T-helper 2 cell treated with Interferon-gamma antibody and Interleukin-4, amounts not matched to agents 5 μg/mL and 100 μg/mL, for 36 hours (primary cell): ENCODE measurements around the gene RANBP9.

Source experiments
- DNase-seq: peaks from one replicate; pipeline ENCODE4 v3.0.0; 2021; ENCODE audit warnings: low spot score
- H3K27ac Mint-ChIP-seq: one replicate; pipeline ENCODE4 v1.8.0; 2021; ENCODE audit warnings: mild to moderate bottlenecking, mixed read lengths
- H3K27me3 Mint-ChIP-seq: one replicate; pipeline ENCODE4 v1.8.0; 2021; ENCODE audit warnings: low read depth, mixed read lengths
- H3K36me3 Mint-ChIP-seq: one replicate; pipeline ENCODE4 v1.8.0; 2021; ENCODE audit warnings: low read depth, mixed read lengths
- H3K4me1 Mint-ChIP-seq: one replicate; pipeline ENCODE4 v1.8.0; 2021; ENCODE audit warnings: low read depth, mixed read lengths
- H3K4me3 Mint-ChIP-seq: one replicate; pipeline ENCODE4 v1.8.0; 2022; ENCODE audit warnings: mild to moderate bottlenecking, moderate library complexity, mixed read lengths
- H3K9me3 Mint-ChIP-seq: one replicate; pipeline ENCODE4 v1.8.0; 2021; ENCODE audit warnings: mixed read lengths

RANBP9 gene

GRCh38 chr6:13635948-13636658 is 75.5 kb downstream of the RANBP9 start:
- Mint-ChIP-seq H3K27ac (peak overlapping the region; percentile 79), H3K9me3 (no peaks in the 10 kb centered on the region), H3K4me1 (peaks cover 21% of the 10 kb centered on the region), H3K36me3 (peaks cover 61% of the 10 kb centered on the region), H3K4me3 (peak overlapping the region; percentile 21), H3K27me3 (no peaks in the 10 kb centered on the region)
- no peak for DNase-seq

GRCh38 chr6:13633343-13633742 is 78.3 kb downstream of the RANBP9 start:
- Mint-ChIP-seq H3K36me3 (peaks cover 61% of the 10 kb centered on the region), H3K4me3 (no peak overlapping the region), H3K9me3 (no peaks in the 10 kb centered on the region), H3K4me1 (peaks cover 24% of the 10 kb centered on the region), H3K27ac (no peak overlapping the region), H3K27me3 (no peaks in the 10 kb centered on the region)
- DNase-seq: no peak

GRCh38 chr6:13630499-13630898 is 81.1 kb downstream of the RANBP9 start:
- peaks cover 60% of the 10 kb centered on the region for H3K36me3 Mint-ChIP-seq
- no peak for DNase-seq
- H3K27ac Mint-ChIP-seq: no peak overlapping the region
- peaks cover 5% of the 10 kb centered on the region for H3K4me1 Mint-ChIP-seq
- no peaks in the 10 kb centered on the region for H3K27me3 Mint-ChIP-seq
- H3K4me3 Mint-ChIP-seq: no peak overlapping the region
- no peaks in the 10 kb centered on the region for H3K9me3 Mint-ChIP-seq

GRCh38 chr6:13629459-13630116 is 82.0 kb downstream of the RANBP9 start:
- DNase-seq: no peak
- peaks cover 11% of the 10 kb centered on the region for H3K4me1 Mint-ChIP-seq
- no peaks in the 10 kb centered on the region for H3K9me3 Mint-ChIP-seq
- no peak overlapping the region for H3K27ac Mint-ChIP-seq
- H3K27me3 Mint-ChIP-seq: no peaks in the 10 kb centered on the region
- H3K36me3 Mint-ChIP-seq: peaks cover 57% of the 10 kb centered on the region
- no peak overlapping the region for H3K4me3 Mint-ChIP-seq

GRCh38 chr6:13624871-13625288 is 86.8 kb downstream of the RANBP9 start:
- Mint-ChIP-seq H3K27me3 (no peaks in the 10 kb centered on the region), H3K4me1 (peaks cover 12% of the 10 kb centered on the region), H3K4me3 (no peak overlapping the region), H3K27ac (no peak overlapping the region), H3K36me3 (peaks cover 65% of the 10 kb centered on the region), H3K9me3 (no peaks in the 10 kb centered on the region)
- no peak for DNase-seq

GRCh38 chr6:13617066-13617465 is 94.6 kb downstream of the RANBP9 start:
- Mint-ChIP-seq H3K36me3 (peaks cover 46% of the 10 kb centered on the region), H3K9me3 (no peaks in the 10 kb centered on the region), H3K27ac (peak overlapping the region; percentile 63), H3K4me3 (peak overlapping the region; percentile 91), H3K4me1 (peaks cover 25% of the 10 kb centered on the region), H3K27me3 (no peaks in the 10 kb centered on the region)
- no peak for DNase-seq

GRCh38 chr6:13615792-13616120 is 95.9 kb downstream of the RANBP9 start:
- Mint-ChIP-seq H3K27me3 (no peaks in the 10 kb centered on the region), H3K36me3 (peaks cover 41% of the 10 kb centered on the region), H3K27ac (peak overlapping the region; percentile 94), H3K4me1 (peaks cover 34% of the 10 kb centered on the region), H3K9me3 (no peaks in the 10 kb centered on the region), H3K4me3 (peak overlapping the region; percentile 91)
- peak; percentile 41 for DNase-seq

- no peaks in the 10 kb centered on the region for H3K27me3 Mint-ChIP-seq
- no peaks in the 10 kb centered on the region for H3K9me3 Mint-ChIP-seq
- peak within 1 kb of the TSS; percentile 91 for H3K4me3 Mint-ChIP-seq
- peaks cover 39% of the 10 kb centered on the region for H3K36me3 Mint-ChIP-seq
- peak within 1 kb of the TSS; percentile 94 for H3K27ac Mint-ChIP-seq
- peak; percentile 98 for DNase-seq
- H3K4me1 Mint-ChIP-seq: peaks cover 37% of the 10 kb centered on the region
These were observed 96.5 kb downstream of the RANBP9 start, which contains the start of gene NOL7 for GRCh38 chr6:13614926-13615791. Gene NOL7, plus strand, starts transcription at chr6:13615335. Its CDS starts 24 bp downstream, at chr6:13615359.

GRCh38 chr6:13614126-13614925 is 97.3 kb downstream of the RANBP9 start:
- no peak for DNase-seq

GRCh38 chr6:13613029-13613594 is 98.5 kb downstream of the RANBP9 start:
- H3K4me3 Mint-ChIP-seq: peak overlapping the region; percentile 28
- peaks cover 37% of the 10 kb centered on the region for H3K4me1 Mint-ChIP-seq

More at GRCh38 chr6:13614126-13614925, 97.3 kb downstream of the RANBP9 start:
- Mint-ChIP-seq H3K4me3 (peak overlapping the region; percentile 91), H3K4me1 (peaks cover 37% of the 10 kb centered on the region), H3K36me3 (peaks cover 33% of the 10 kb centered on the region), H3K27ac (peak overlapping the region; percentile 94), H3K27me3 (no peaks in the 10 kb centered on the region), H3K9me3 (no peaks in the 10 kb centered on the region)

GRCh38 chr6:13611715-13612114 is 99.9 kb downstream of the RANBP9 start:
- Mint-ChIP-seq H3K4me3 (peak overlapping the region; percentile 5), H3K27me3 (no peaks in the 10 kb centered on the region), H3K36me3 (peaks cover 20% of the 10 kb centered on the region), H3K27ac (peak overlapping the region; percentile 61), H3K4me1 (peaks cover 28% of the 10 kb centered on the region), H3K9me3 (no peaks in the 10 kb centered on the region)
- DNase-seq: no peak

More at GRCh38 chr6:13613029-13613594, 98.5 kb downstream of the RANBP9 start:
- Mint-ChIP-seq H3K9me3 (no peaks in the 10 kb centered on the region), H3K27ac (no peak overlapping the region), H3K27me3 (no peaks in the 10 kb centered on the region), H3K36me3 (peaks cover 27% of the 10 kb centered on the region)
- no peak for DNase-seq

- Mint-ChIP-seq H3K27ac (no peak overlapping the region), H3K36me3 (peaks cover 24% of the 10 kb centered on the region), H3K4me3 (no peak overlapping the region), H3K9me3 (no peaks in the 10 kb centered on the region), H3K27me3 (no peaks in the 10 kb centered on the region), H3K4me1 (peaks cover 5% of the 10 kb centered on the region)
- no peak for DNase-seq
These were observed 106.0 kb downstream of the RANBP9 start for GRCh38 chr6:13605634-13606033.
